Activated CD8-positive, alpha-beta T cell treated with anti-CD3 and anti-CD28 coated beads for 36 hours (primary cell): ENCODE measurements around the gene BARX1. TPM values are rescaled to one million over a fixed set of nuclear protein-coding genes. Genes with fewer than 3 reads are reported as not detected.

Source experiments
- ATAC-seq: fragments of 200-7000 bp; cut with Tn5 transposase; one replicate; pipeline ENCODE4 v1.10.0; 2021; ENCODE audit warnings: mild to moderate bottlenecking, moderate library complexity
- CTCF ChIA-PET: fragments of 350-600 bp; sonication (Branson Sonifier 250); formaldehyde crosslinking; loops from one replicate; lab custom pipeline; 2021; ENCODE audit warnings: antibody characterized with exemption; lab: Charles Lee
- POLR2A ChIA-PET: fragments of 350-600 bp; sonication (Branson Sonifier 250); formaldehyde crosslinking; loops from one replicate; lab custom pipeline; 2021; ENCODE audit warnings: antibody characterized with exemption; lab: Charles Lee
- DNase-seq: peaks from one replicate; pipeline ENCODE4 v3.0.0-alpha.2; 2020
- H3K27ac Mint-ChIP-seq: one replicate; pipeline ENCODE4 v1.8.0; 2021; ENCODE audit warnings: mild to moderate bottlenecking, mixed read lengths
- H3K27me3 Mint-ChIP-seq: one replicate; pipeline ENCODE4 v1.8.0; 2021; ENCODE audit warnings: mixed read lengths
- H3K36me3 Mint-ChIP-seq: one replicate; pipeline ENCODE4 v1.8.0; 2021; ENCODE audit warnings: low read depth, mixed read lengths
- H3K4me1 Mint-ChIP-seq: one replicate; pipeline ENCODE4 v1.8.0; 2021; ENCODE audit warnings: low read depth, mixed read lengths
- H3K4me3 Mint-ChIP-seq: one replicate; pipeline ENCODE4 v1.8.0; 2021; ENCODE audit warnings: mild to moderate bottlenecking, moderate library complexity, mixed read lengths
- H3K9me3 Mint-ChIP-seq: one replicate; pipeline ENCODE4 v1.8.0; 2021; ENCODE audit warnings: mixed read lengths
- CTCF ChIP-seq: fragments of 200-600 bp; IDR thresholded peaks from one replicate; pipeline ENCODE4 v1.8.0; 2022; ENCODE audit warnings: antibody characterized with exemption, mild to moderate bottlenecking
- intact Hi-C: fragments of 100-400 bp; cut with micrococcal nuclease; formaldehyde crosslinking; loops from one replicate; pipeline ENCODE4 v1.10.0; 2022
- total RNA-seq, 2 experiments: library from RNA; stranded (reverse); gene quantifications; one replicate each; pipeline ENCODE4 v1.2.3, GENCODE V29; 2021

The BARX1 gene
- 1 to 10 TPM; 6.6 to 7.6 TPM for total RNA-seq

GRCh38 chr9:93955111-93955980 is at the start of gene BARX1:
Gene BARX1 (minus strand): TSS chr9:93955355. CDS start chr9:93955146, 209 bp downstream.
- Mint-ChIP-seq H3K4me1 (peaks cover 53% of the 10 kb centered on the region), H3K9me3 (no peaks in the 10 kb centered on the region), H3K27ac (peak within 1 kb of the TSS; percentile 66), H3K36me3 (peaks cover 3% of the 10 kb centered on the region), H3K4me3 (peak within 1 kb of the TSS; percentile 83), H3K27me3 (peaks cover 70% of the 10 kb centered on the region)
- TF ChIP-seq CTCF = no peak
- peak; percentile 81 for DNase-seq
- POLR2A ChIA-PET = no interaction called here
- peak; percentile 64 for ATAC-seq
- intact Hi-C loops = no loop called here
- CTCF ChIA-PET = interaction anchor here (1.1 to 5.3 kb wide), 3 partner anchors 7 to 273 kb away, joined by 3 to 31 read pairs (median 3); no protein-coding TSS in a partner anchor

GRCh38 chr9:94002316-94003140 is 47.4 kb upstream of the BARX1 start:
- no peak overlapping the region for H3K4me3 Mint-ChIP-seq
- ChIA-PET CTCF (interaction anchor here (0.7 to 3.9 kb wide), 13 partner anchors 12 to 320 kb away, joined by 3 to 43 read pairs (median 4); no protein-coding TSS in a partner anchor), POLR2A (no interaction called here)
- peak; percentile 62 for DNase-seq
- peak; percentile 79 for TF ChIP-seq CTCF
- no peak overlapping the region for H3K27ac Mint-ChIP-seq
- no peaks in the 10 kb centered on the region for H3K4me1 Mint-ChIP-seq
- intact Hi-C loops = loop anchor here (2.0 kb wide), 1 partner anchor 320 kb away; no protein-coding TSS in a partner anchor
- H3K36me3 Mint-ChIP-seq = no peaks in the 10 kb centered on the region
- no peaks in the 10 kb centered on the region for H3K9me3 Mint-ChIP-seq
- peak; percentile 51 for ATAC-seq
- H3K27me3 Mint-ChIP-seq = peaks cover 11% of the 10 kb centered on the region

GRCh38 chr9:93996863-93997262 is 41.7 kb upstream of the BARX1 start:
- ChIA-PET POLR2A (no interaction called here), CTCF (no interaction called here)
- Mint-ChIP-seq H3K4me1 (no peaks in the 10 kb centered on the region), H3K4me3 (no peak overlapping the region), H3K36me3 (no peaks in the 10 kb centered on the region), H3K9me3 (no peaks in the 10 kb centered on the region), H3K27ac (no peak overlapping the region), H3K27me3 (peaks cover 8% of the 10 kb centered on the region)
- ATAC-seq (no peak), DNase-seq (no peak)
- no peak for TF ChIP-seq CTCF
- intact Hi-C loops = no loop called here

- ChIA-PET CTCF (no interaction called here), POLR2A (no interaction called here)
- H3K27ac Mint-ChIP-seq = no peak overlapping the region
Measured at GRCh38 chr9:93996367-93996766, 41.2 kb upstream of the BARX1 start.

More at GRCh38 chr9:93996367-93996766, 41.2 kb upstream of the BARX1 start:
- no peak for DNase-seq
- intact Hi-C loops = no loop called here
- no peak for ATAC-seq
- no peaks in the 10 kb centered on the region for H3K4me1 Mint-ChIP-seq
- peaks cover 10% of the 10 kb centered on the region for H3K27me3 Mint-ChIP-seq
- H3K9me3 Mint-ChIP-seq = no peaks in the 10 kb centered on the region
- H3K4me3 Mint-ChIP-seq = no peak overlapping the region
- H3K36me3 Mint-ChIP-seq = no peaks in the 10 kb centered on the region
- TF ChIP-seq CTCF = no peak
